Lower leg skin (tissue), 3 donors: ENCODE measurements around the gene SNX1.

ENCODE experiments used
- POLR2A ChIP-seq, 2 donors: fragments of 450-650 bp; IDR thresholded peaks; one replicate each; pipeline ENCODE4 v1.6.1; 2016 to 2017; ENCODE audit warnings: antibody characterized with exemption in 2 of 2, mild to moderate bottlenecking in 1 of 2, moderate library complexity in 1 of 2
- TF ChIP-seq, protein P1 (sequence below), 3 donors: fragments of 450-650 bp; IDR thresholded peaks; one replicate each; pipeline ENCODE4 v1.5.1; 2016; ENCODE audit warnings: antibody characterized with exemption in 3 of 3, mild to moderate bottlenecking in 3 of 3, moderate library complexity in 2 of 3

DNA sequence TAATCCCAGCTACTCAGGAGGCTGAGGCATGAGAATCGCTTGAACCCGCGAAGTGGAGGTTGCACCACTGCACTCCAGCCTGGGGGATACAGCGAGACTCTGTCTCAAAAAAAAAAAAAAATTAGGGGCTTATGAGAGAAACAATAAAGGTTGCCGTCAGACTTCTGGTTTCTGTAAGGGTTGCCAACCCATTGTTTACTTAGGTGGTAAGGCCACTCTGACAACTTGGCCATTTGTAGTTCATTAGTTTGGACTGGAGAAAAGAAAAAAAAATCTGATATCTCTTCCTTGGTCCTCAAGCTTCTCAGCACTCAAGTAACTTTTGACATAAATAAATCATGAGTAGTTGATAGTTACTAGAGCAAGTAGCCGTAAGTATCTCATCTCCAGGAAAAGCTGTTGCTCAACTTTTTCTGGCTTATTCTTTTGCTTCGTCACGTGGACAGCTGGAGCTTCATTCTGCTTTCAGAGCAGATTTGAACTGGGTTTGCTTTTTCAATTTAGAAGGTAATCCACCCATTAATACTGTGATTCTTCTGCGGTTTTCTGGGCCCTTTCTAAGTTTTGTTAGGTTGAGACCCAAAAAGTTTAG, 9.4 kb downstream of the SNX1 start:
- TF ChIP-seq, protein P1, sequence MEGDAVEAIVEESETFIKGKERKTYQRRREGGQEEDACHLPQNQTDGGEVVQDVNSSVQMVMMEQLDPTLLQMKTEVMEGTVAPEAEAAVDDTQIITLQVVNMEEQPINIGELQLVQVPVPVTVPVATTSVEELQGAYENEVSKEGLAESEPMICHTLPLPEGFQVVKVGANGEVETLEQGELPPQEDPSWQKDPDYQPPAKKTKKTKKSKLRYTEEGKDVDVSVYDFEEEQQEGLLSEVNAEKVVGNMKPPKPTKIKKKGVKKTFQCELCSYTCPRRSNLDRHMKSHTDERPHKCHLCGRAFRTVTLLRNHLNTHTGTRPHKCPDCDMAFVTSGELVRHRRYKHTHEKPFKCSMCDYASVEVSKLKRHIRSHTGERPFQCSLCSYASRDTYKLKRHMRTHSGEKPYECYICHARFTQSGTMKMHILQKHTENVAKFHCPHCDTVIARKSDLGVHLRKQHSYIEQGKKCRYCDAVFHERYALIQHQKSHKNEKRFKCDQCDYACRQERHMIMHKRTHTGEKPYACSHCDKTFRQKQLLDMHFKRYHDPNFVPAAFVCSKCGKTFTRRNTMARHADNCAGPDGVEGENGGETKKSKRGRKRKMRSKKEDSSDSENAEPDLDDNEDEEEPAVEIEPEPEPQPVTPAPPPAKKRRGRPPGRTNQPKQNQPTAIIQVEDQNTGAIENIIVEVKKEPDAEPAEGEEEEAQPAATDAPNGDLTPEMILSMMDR (IDR thresholded peaks at IDR 0.05) = no peak
- no peak for TF ChIP-seq POLR2A (IDR thresholded peaks at IDR 0.05)
